ENCODE results near the gene MICB.
"Not testable (repeated sequence)": the region's sequence is repeated elsewhere in the genome, so short reads cannot be mapped to it uniquely, and the experiment has no call there.

Gene MICB

DNA sequence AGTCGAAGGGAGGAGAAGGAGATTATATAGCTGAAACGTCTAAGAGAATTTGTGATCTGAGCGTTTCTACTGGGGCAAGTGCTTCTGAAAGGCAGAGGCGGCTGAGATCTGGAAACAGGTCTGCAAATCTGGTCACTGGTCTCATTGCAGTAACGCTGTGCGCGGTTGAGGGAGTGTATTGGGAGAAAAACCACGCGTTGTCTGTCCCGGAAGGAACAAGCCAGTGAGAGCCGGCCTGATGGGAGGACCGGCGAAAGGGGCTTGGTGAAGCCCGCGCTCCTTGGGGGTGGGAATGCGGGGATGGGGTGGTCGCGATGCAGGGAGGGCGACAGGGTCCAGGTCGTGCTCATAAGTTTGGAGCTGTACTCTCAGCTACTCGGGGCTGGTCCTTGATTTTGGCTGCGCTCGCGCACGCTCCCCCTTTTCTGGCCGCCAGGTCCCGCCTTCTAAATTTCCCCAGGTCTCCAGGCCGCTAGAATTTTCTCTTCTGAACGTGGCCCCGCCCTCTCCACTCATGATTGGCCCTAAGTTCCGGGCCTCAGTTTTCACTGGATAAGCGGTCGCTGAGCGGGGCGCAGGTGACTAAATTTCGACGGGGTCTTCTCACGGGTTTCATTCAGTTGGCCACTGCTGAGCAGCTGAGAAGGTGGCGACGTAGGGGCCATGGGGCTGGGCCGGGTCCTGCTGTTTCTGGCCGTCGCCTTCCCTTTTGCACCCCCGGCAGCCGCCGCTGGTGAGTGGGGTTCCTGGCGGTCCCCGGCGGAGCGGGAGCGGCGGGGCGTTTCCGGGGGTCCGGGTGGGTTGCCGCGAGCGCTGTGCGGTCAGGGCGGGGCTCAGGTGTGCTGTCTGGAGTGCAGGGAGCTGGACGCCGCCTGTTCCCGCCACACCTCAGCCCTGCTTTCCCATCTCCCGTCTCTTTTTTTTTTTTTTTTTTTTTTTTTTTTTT lies at the start of gene MICB:
Gene MICB (plus strand): TSS at position 615 of the 946 bp plus-strand sequence. CDS start 49 bp downstream, at position 664.
- peak; percentile 63 for DNase-seq (ENCODE audit: low read depth)

DNA sequence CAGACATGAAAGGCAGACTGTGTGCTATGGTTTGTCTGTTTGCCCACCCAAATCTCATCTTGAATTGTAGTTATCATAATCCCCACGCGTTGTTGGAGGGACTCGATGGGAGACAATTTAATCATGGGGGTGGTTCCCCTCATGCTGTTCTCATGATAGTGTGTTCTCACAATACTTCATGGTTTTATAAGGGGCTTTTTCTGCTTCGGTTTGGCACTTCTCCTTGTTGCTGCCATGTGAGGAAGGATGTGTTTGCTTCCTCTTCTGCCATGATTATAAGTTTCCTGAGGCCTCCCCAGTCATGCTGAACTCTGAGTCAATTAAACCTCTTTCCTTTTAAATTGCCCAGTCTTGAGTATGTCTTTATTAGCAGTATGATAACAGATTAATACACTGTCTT lies 47.2 kb upstream of the MICB start:
- DNase-seq (ENCODE audit: low read depth) = no peak

- no peak for DNase-seq (ENCODE audit: low read depth)
Observed at GRCh38 chr6:31452859-31453258, 45.1 kb upstream of the MICB start.

GRCh38 chr6:31453259-31453658 lies 44.7 kb upstream of the MICB start:
- peak; percentile 20 for DNase-seq (ENCODE audit: low read depth)

GRCh38 chr6:31459864-31460263 lies 38.1 kb upstream of the MICB start:
- DNase-seq (ENCODE audit: low read depth) = not testable (repeated sequence)

- DNase-seq (ENCODE audit: low read depth) = no peak
Observed at GRCh38 chr6:31460361-31461025, 37.5 kb upstream of the MICB start.

DNA sequence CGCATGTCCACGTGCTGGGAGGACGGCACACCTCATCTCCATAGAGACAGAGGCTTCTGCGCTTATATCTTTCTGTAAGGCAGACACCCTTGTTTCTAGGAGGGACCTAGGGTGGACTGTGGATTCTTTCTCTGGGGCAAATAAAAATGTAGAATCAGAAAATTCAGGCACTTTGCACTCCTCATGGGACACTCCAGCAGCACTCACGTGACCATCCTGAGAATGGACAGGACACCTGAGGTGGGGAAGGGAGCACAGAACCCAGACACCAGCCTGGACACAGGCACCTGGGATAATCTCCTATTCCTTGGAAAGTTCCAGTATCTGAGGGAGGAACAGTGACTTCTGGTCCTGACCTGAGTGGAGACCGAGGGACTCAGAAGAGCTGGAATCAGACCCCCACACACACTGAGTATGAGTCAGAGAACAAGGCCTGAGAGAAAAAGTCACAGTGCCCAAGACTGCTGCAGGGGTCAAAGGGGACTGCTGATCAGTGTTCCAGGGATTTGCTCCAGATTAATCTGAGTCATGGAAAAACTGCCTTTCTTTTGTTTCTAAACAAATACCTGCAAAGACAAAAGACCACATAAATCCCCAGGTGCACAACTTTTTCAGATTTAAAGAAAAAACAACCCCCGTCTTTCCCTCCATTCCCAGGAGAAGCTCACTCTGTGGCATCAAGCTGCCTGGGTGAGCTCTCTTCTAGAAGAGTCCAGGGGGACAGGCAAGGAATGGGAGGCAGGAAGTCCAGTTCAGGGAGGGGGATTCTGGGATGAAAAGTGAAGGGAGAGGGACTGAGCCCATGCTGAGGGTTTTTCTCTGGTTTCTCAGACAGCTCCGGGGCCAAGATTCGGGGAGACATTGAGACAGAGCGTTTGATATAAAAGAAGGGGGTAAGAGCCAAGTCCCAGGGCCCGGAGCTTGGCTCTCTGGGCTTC lies 35.6 kb upstream of the MICB start:
- DNase-seq (ENCODE audit: low read depth) = no peak

GRCh38 chr6:31462964-31463870 lies 34.7 kb upstream of the MICB start:
- DNase-seq (ENCODE audit: low read depth) = peak; percentile 63

GRCh38 chr6:31464252-31465184 lies 33.4 kb upstream of the MICB start:
- no peak for DNase-seq (ENCODE audit: low read depth)

GRCh38 chr6:31465185-31465536 lies 32.8 kb upstream of the MICB start:
- DNase-seq (ENCODE audit: low read depth) = no peak

- no peak for DNase-seq (ENCODE audit: low read depth)
Observed at GRCh38 chr6:31465718-31466117, 32.2 kb upstream of the MICB start.

DNA sequence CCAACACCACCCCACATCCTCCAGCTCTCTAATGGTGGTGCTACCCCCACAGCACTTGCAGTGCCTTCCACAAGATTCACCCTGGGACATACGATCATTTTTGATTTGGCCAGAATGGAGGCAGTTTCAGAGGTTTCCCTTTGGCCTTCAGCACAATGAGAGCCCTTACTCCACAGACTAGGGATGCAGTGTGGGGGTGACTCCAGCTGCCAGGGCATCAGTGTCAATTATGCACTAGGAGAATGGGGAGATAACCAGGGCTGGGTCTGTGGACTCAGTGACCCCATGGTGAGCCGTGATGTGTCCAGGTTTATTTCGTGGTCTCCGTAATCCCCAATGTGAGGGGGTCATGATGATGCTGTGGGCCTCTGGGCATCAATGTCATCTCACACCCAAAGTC lies 31.5 kb upstream of the MICB start:
- no peak for DNase-seq (ENCODE audit: low read depth)

GRCh38 chr6:31467151-31467550 lies 30.8 kb upstream of the MICB start:
- DNase-seq (ENCODE audit: low read depth) = no peak

- DNase-seq (ENCODE audit: low read depth) = no peak
Observed at GRCh38 chr6:31468311-31468710, 29.6 kb upstream of the MICB start.

DNA sequence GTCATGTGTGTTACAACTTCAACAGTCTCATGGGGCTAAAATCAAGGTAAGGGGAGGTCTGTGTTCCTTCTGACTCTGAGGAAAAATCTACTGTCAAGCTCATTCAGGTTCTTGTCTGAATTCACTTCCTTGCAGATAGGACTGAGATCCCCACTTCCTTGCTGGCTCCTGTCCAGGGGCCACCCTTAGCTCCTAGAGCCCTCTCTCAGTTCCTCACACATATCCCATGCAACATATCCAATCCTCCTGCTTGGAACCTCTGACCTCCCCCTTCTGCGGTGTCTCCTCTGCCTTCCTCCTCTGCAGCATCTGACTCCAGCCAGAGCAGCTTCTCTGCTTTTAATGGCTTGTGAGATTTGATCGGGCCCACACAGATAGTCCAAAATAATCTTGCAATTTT lies 27.1 kb upstream of the MICB start:
- DNase-seq (ENCODE audit: low read depth) = no peak

DNA sequence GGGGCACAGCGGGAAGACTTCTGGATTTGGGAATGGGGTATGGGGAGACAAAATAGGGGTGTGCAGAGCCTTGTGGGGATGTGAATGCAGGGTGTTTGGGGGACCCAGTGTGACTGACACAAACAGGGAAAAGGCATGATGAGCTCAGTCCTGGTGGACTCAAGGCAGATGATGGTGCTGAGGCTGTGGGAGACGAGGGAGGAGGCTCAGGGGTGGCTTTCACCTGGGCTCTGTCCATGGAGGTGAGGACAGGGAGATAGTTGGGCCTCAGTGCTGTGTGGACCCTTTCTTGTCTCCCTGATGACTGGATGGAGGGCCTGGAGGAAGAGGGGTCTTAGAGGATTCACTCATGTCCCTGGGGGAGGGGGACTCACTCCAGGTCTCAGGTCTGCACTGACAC lies 26.2 kb upstream of the MICB start:
- DNase-seq (ENCODE audit: low read depth) = no peak

DNA sequence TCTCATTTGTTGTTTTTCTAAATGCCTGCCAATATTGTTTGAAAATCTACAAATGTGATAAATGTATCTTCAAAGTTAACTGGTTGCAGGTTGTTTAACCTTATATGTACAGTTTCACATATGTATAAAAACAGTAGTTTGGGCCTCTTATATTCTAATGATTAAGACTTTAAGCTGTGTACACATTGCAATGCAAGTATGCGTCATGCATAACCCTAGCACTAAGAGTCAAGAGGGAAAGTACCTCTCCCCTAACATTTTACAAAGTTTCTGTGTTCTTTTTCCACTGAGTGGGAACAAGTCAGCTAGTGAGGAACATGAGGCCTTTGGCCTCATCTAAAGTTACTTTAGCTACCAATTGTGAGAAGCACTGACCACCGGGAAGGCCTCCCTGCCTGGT lies 25.7 kb upstream of the MICB start:
- DNase-seq (ENCODE audit: low read depth) = no peak

GRCh38 chr6:31473244-31473643 lies 24.7 kb upstream of the MICB start:
- no peak for DNase-seq (ENCODE audit: low read depth)

GRCh38 chr6:31473780-31474761 lies 23.9 kb upstream of the MICB start:
- peak; percentile 66 for DNase-seq (ENCODE audit: low read depth)
